OCI-LY7 (cell line): Measurements from ENCODE around the gene TMEM190. TPM values are rescaled to one million over a fixed set of nuclear protein-coding genes. Genes with fewer than 3 reads are reported as not detected.

ENCODE experiments used
- BruUV-seq: library from RNA; stranded (reverse); fragments of 400-500 nt; replicated peaks from 2 replicates; lab custom pipeline; 2021; lab: Mats Ljungman, UMichigan
- CTCF ChIA-PET: fragments of 300-600 bp; sonication (Branson Sonifier 250); formaldehyde crosslinking; loops from one replicate; lab custom pipeline; 2022; ENCODE audit warnings: antibody characterized with exemption; ENCODE audit not compliant: unreplicated experiment; lab: Charles Lee
- POLR2A ChIA-PET: fragments of 300-600 bp; sonication (Branson Sonifier 250); formaldehyde crosslinking; loops from one replicate; lab custom pipeline; 2022; ENCODE audit warnings: antibody characterized with exemption; lab: Charles Lee
- DNase-seq: peaks from one replicate; pipeline ENCODE4 v3.0.0-alpha.2; 2015; ENCODE audit warnings: low spot score
- H2AFZ ChIP-seq: fragments of 200-600 bp; sonication (generic), shearing (Covaris generic); 2 replicates; pipeline ENCODE4 v1.6.1; 2014; ENCODE audit warnings: mild to moderate bottlenecking, antibody characterized with exemption, low read length, moderate library complexity
- H3K27ac ChIP-seq: fragments of 200-600 bp; sonication (generic); 2 replicates; pipeline ENCODE4 v1.5.1; 2014; ENCODE audit warnings: mixed run types, low read depth, mild to moderate bottlenecking, moderate library complexity, low read length, inconsistent platforms; ENCODE audit not compliant: poor library complexity, severe bottlenecking
- H3K36me3 ChIP-seq: fragments of 200-600 bp; sonication (generic); 2 replicates; pipeline ENCODE4 v1.6.1; 2014; ENCODE audit warnings: mild to moderate bottlenecking, antibody characterized with exemption, low read length, moderate library complexity, mixed read lengths; ENCODE audit not compliant: insufficient read depth
- H3K4me1 ChIP-seq: fragments of 200-600 bp; sonication (generic); 2 replicates; pipeline ENCODE4 v1.5.1; 2014; ENCODE audit warnings: mild to moderate bottlenecking, low read length; ENCODE audit not compliant: insufficient read depth, poor library complexity, severe bottlenecking
- H3K4me2 ChIP-seq: fragments of 200-600 bp; sonication (generic); 2 replicates; pipeline ENCODE4 v1.6.1; 2014; ENCODE audit warnings: mild to moderate bottlenecking, low read length
- H3K4me3 ChIP-seq: fragments of 200-600 bp; sonication (generic); 2 replicates; pipeline ENCODE4 v1.5.1; 2014; ENCODE audit warnings: mild to moderate bottlenecking, low read depth, low read length; ENCODE audit not compliant: poor library complexity, severe bottlenecking
- H3K79me2 ChIP-seq: fragments of 200-600 bp; sonication (generic); 2 replicates; pipeline ENCODE4 v1.6.1; 2016; ENCODE audit warnings: low read depth, mild to moderate bottlenecking, low read length, moderate library complexity, mixed read lengths; ENCODE audit not compliant: insufficient read depth
- H3K9me2 ChIP-seq: fragments of 200-600 bp; sonication (generic); 2 replicates; pipeline ENCODE4 v1.6.1; 2016; ENCODE audit warnings: mild to moderate bottlenecking, low read length, mixed read lengths; ENCODE audit not compliant: insufficient read depth
- H3K9me3 ChIP-seq: fragments of 200-600 bp; sonication (generic); 2 replicates; pipeline ENCODE4 v1.6.1; 2014; ENCODE audit warnings: mild to moderate bottlenecking, mixed run types, low read length, mixed read lengths
- H4K20me1 ChIP-seq: fragments of 200-600 bp; sonication (generic); 2 replicates; pipeline ENCODE4 v1.6.1; 2014; ENCODE audit warnings: mild to moderate bottlenecking, antibody characterized with exemption, low read length, moderate library complexity, mixed read lengths; ENCODE audit not compliant: insufficient read depth
- EZH2phosphoT487 ChIP-seq: fragments of 200-600 bp; sonication (generic); IDR thresholded peaks from 2 replicates; pipeline ENCODE4 v1.6.1; 2018; ENCODE audit warnings: low read depth, borderline replicate concordance, mild to moderate bottlenecking, mixed run types, antibody characterized with exemption, low read length, moderate library complexity, mixed read lengths
- intact Hi-C: fragments of 100-400 bp; cut with micrococcal nuclease; formaldehyde crosslinking; loops from one replicate; pipeline ENCODE4 v1.10.0; 2022; ENCODE audit not compliant: unreplicated experiment
- total RNA-seq, 2 experiments: library from RNA; depleted of rRNA in 1 of 2; stranded (reverse); fragments of >200 nt in 1 of 2; shearing (Covaris generic) in 1 of 2; gene quantifications; 2 replicates each; pipeline ENCODE4 v1.2.3, GENCODE V29; 2014 to 2022
- TF ChIP-seq, protein P1 (sequence below): fragments of 200-600 bp; sonication (generic); conservative IDR thresholded peaks from 2 replicates; pipeline ENCODE4 v1.5.1; 2014; ENCODE audit warnings: mild to moderate bottlenecking, antibody characterized with exemption, low read length, moderate library complexity, mixed read lengths

TMEM190 gene
- total RNA-seq, 2 experiments from 2014 or later: not detected

GRCh38 chr19:55362990-55363716, 13.5 kb upstream of the TMEM190 start, which contains the start of gene GARIN5B:
TSS of gene GARIN5B (minus strand) at chr19:55363260. CDS start at chr19:55363066, 194 bp downstream.
- no peak for DNase-seq
- H3K9me2 ChIP-seq: no peaks in the 10 kb centered on the region
- H3K4me2 ChIP-seq: no peak within 1 kb of the TSS
- H3K4me3 ChIP-seq: no peak within 1 kb of the TSS
- no peak within 1 kb of the TSS for H2AFZ ChIP-seq
- H3K9me3 ChIP-seq: no peaks in the 10 kb centered on the region
- no peaks in the 10 kb centered on the region for H3K79me2 ChIP-seq
- no peaks in the 10 kb centered on the region for H4K20me1 ChIP-seq
- no peaks in the 10 kb centered on the region for H3K36me3 ChIP-seq
- BruUV-seq: no TSS peak
- H3K27ac ChIP-seq: no peak within 1 kb of the TSS
- CTCF ChIA-PET: no interaction called here
- POLR2A ChIA-PET: interaction anchor here (0.8 kb wide), 1 partner anchor 104 kb away, joined by 3 read pairs; no protein-coding TSS in a partner anchor
- intact Hi-C loops: no loop called here
- no peaks in the 10 kb centered on the region for H3K4me1 ChIP-seq
- no peak for TF ChIP-seq EZH2phosphoT487
- TF ChIP-seq, protein P1, sequence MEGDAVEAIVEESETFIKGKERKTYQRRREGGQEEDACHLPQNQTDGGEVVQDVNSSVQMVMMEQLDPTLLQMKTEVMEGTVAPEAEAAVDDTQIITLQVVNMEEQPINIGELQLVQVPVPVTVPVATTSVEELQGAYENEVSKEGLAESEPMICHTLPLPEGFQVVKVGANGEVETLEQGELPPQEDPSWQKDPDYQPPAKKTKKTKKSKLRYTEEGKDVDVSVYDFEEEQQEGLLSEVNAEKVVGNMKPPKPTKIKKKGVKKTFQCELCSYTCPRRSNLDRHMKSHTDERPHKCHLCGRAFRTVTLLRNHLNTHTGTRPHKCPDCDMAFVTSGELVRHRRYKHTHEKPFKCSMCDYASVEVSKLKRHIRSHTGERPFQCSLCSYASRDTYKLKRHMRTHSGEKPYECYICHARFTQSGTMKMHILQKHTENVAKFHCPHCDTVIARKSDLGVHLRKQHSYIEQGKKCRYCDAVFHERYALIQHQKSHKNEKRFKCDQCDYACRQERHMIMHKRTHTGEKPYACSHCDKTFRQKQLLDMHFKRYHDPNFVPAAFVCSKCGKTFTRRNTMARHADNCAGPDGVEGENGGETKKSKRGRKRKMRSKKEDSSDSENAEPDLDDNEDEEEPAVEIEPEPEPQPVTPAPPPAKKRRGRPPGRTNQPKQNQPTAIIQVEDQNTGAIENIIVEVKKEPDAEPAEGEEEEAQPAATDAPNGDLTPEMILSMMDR: no peak

GRCh38 chr19:55365245-55365644, 11.4 kb upstream of the TMEM190 start:
- intact Hi-C loops: no loop called here
- DNase-seq: no peak
- TF ChIP-seq, protein P1: no peak
- TF ChIP-seq EZH2phosphoT487: no peak
- H3K4me2 ChIP-seq: no peak overlapping the region
- H3K4me3 ChIP-seq: no peak overlapping the region
- no peaks in the 10 kb centered on the region for H4K20me1 ChIP-seq
- no peak overlapping the region for H2AFZ ChIP-seq
- no TSS peak for BruUV-seq
- no peak overlapping the region for H3K27ac ChIP-seq
- no peaks in the 10 kb centered on the region for H3K36me3 ChIP-seq
- no peaks in the 10 kb centered on the region for H3K79me2 ChIP-seq
- H3K9me2 ChIP-seq: no peaks in the 10 kb centered on the region
- H3K4me1 ChIP-seq: no peaks in the 10 kb centered on the region
- H3K9me3 ChIP-seq: no peaks in the 10 kb centered on the region
- CTCF ChIA-PET: no interaction called here
- POLR2A ChIA-PET: no interaction called here

GRCh38 chr19:55365964-55366363, 10.7 kb upstream of the TMEM190 start:
- Histone ChIP-seq H3K27ac (no peak overlapping the region), H3K4me1 (no peaks in the 10 kb centered on the region), H3K36me3 (no peaks in the 10 kb centered on the region), H4K20me1 (no peaks in the 10 kb centered on the region), H3K9me2 (no peaks in the 10 kb centered on the region), H3K4me3 (no peak overlapping the region), H3K79me2 (no peaks in the 10 kb centered on the region), H3K9me3 (no peaks in the 10 kb centered on the region), H2AFZ (no peak overlapping the region), H3K4me2 (no peak overlapping the region)
- no peak for TF ChIP-seq EZH2phosphoT487
- TF ChIP-seq, protein P1: no peak
- no peak for DNase-seq
- intact Hi-C loops: no loop called here
- CTCF ChIA-PET: no interaction called here
- no TSS peak for BruUV-seq
- POLR2A ChIA-PET: no interaction called here
